HEK293T (cell line): ENCODE measurements around the gene CITED2.

Experiments
- ELF4 ChIP-seq: fragments of 450-650 bp; IDR thresholded peaks from 2 replicates; pipeline ENCODE4 v1.6.1; 2017; ENCODE audit warnings: antibody characterized with exemption
- FOXM1 ChIP-seq: fragments of 450-650 bp; IDR thresholded peaks from 2 replicates; pipeline ENCODE4 v1.6.1; 2017; ENCODE audit warnings: mild to moderate bottlenecking, borderline replicate concordance
- NFRKB ChIP-seq: fragments of 450-650 bp; IDR thresholded peaks from 2 replicates; pipeline ENCODE4 v1.6.1; 2016; ENCODE audit warnings: mild to moderate bottlenecking, moderate library complexity

- TF ChIP-seq FOXM1, result no peak
- no peak for TF ChIP-seq NFRKB
- no peak for TF ChIP-seq ELF4
Observed at GRCh38 chr6:139391709-139392108, 17.3 kb upstream of the CITED2 start.
